Measurements from ENCODE around the gene APC2. TPM values are rescaled to one million over a fixed set of nuclear protein-coding genes. Genes with fewer than 3 reads are reported as not detected.

APC2 gene
- total RNA-seq, 4 donors from 2014 or later = 0.17 to 0.22 (median 0.19) TPM; not detected in 1

GRCh38 chr19:1434577-1435060 is 15.3 kb upstream of the APC2 start:
- TF ChIP-seq CTCF (IDR thresholded peaks at IDR 0.05; ENCODE audit: low read depth) = no peak

GRCh38 chr19:1435378-1435989 is 14.4 kb upstream of the APC2 start:
- TF ChIP-seq CTCF (IDR thresholded peaks at IDR 0.05; ENCODE audit: low read depth) = no peak

GRCh38 chr19:1437609-1438008 is 12.3 kb upstream of the APC2 start:
- no peak for TF ChIP-seq CTCF (IDR thresholded peaks at IDR 0.05; ENCODE audit: low read depth)

GRCh38 chr19:1438035-1438932 is 11.6 kb upstream of the APC2 start, which contains the start of gene RPS15:
RPS15 (plus strand) TSS chr19:1438396; CDS start chr19:1438426, 30 bp downstream.
- TF ChIP-seq CTCF (IDR thresholded peaks at IDR 0.05; ENCODE audit: low read depth) = no peak

GRCh38 chr19:1438933-1439354 is 11.0 kb upstream of the APC2 start:
- TF ChIP-seq CTCF (IDR thresholded peaks at IDR 0.05; ENCODE audit: low read depth) = no peak

GRCh38 chr19:1440418-1440801 is 9.5 kb upstream of the APC2 start:
- no peak for TF ChIP-seq CTCF (IDR thresholded peaks at IDR 0.05; ENCODE audit: low read depth)

- TF ChIP-seq CTCF (IDR thresholded peaks at IDR 0.05; ENCODE audit: low read depth) = no peak
Measured at GRCh38 chr19:1441022-1441426, 8.9 kb upstream of the APC2 start.

All from subcutaneous adipose tissue (tissue), 4 donors.